HG02623 (cell line): ENCODE results near the gene ST8SIA6.
"Not testable (repeated sequence)": the region's sequence is repeated elsewhere in the genome, so short reads cannot be mapped to it uniquely, and the experiment has no call there.

Experiments
- ATAC-seq: cut with Tn5 transposase; IDR thresholded peaks from one replicate; pipeline ENCODE4 v1.9.1; 2021; ENCODE audit warnings: moderate library complexity; ENCODE audit not compliant: unreplicated experiment

ST8SIA6 gene

GRCh38 chr10:17454161-17455014 is at the start of gene ST8SIA6:
TSS of gene ST8SIA6 (minus strand) at chr10:17454595. CDS start at chr10:17454255, 340 bp downstream.
- ATAC-seq: peak; percentile 56

- ATAC-seq: no peak
Measured at GRCh38 chr10:17503795-17504194, 49.4 kb upstream of the ST8SIA6 start.

- no peak for ATAC-seq
Measured at GRCh38 chr10:17502814-17503213, 48.4 kb upstream of the ST8SIA6 start.

GRCh38 chr10:17499014-17499413 is 44.6 kb upstream of the ST8SIA6 start:
- not testable (repeated sequence) for ATAC-seq

- ATAC-seq: no peak
Measured at GRCh38 chr10:17497446-17498030, 43.1 kb upstream of the ST8SIA6 start.

GRCh38 chr10:17494626-17495260 is 40.3 kb upstream of the ST8SIA6 start:
- no peak for ATAC-seq

- no peak for ATAC-seq
Measured at GRCh38 chr10:17488848-17489247, 34.5 kb upstream of the ST8SIA6 start.

- no peak for ATAC-seq
Measured at GRCh38 chr10:17483079-17483478, 28.7 kb upstream of the ST8SIA6 start.

- ATAC-seq: no peak
Measured at GRCh38 chr10:17479822-17480221, 25.4 kb upstream of the ST8SIA6 start.

- ATAC-seq: no peak
Measured at GRCh38 chr10:17479015-17479615, 24.7 kb upstream of the ST8SIA6 start.

GRCh38 chr10:17476073-17476472 is 21.7 kb upstream of the ST8SIA6 start:
- peak; percentile 69 for ATAC-seq

GRCh38 chr10:17475661-17476060 is 21.3 kb upstream of the ST8SIA6 start:
- no peak for ATAC-seq

- no peak for ATAC-seq
Measured at GRCh38 chr10:17474595-17475323, 20.4 kb upstream of the ST8SIA6 start.

GRCh38 chr10:17473228-17473950 is 19.0 kb upstream of the ST8SIA6 start:
- no peak for ATAC-seq

GRCh38 chr10:17472481-17473227 is 18.3 kb upstream of the ST8SIA6 start:
- ATAC-seq: no peak

- ATAC-seq: no peak
Measured at GRCh38 chr10:17470246-17470645, 15.9 kb upstream of the ST8SIA6 start.

- no peak for ATAC-seq
Measured at GRCh38 chr10:17465328-17466125, 11.1 kb upstream of the ST8SIA6 start.

GRCh38 chr10:17464545-17464944 is 10.2 kb upstream of the ST8SIA6 start:
- ATAC-seq: no peak

GRCh38 chr10:17460756-17461155 is 6.4 kb upstream of the ST8SIA6 start:
- ATAC-seq: no peak
